Activated CD8-positive, alpha-beta memory T cell treated with anti-CD3 and anti-CD28 coated beads, Interleukin-2, amount 50 U/mL, for 24 hours (primary cell): ENCODE results near the gene OR1F1.
"Not testable (repeated sequence)": the region's sequence is repeated elsewhere in the genome, so short reads cannot be mapped to it uniquely, and the experiment has no call there.

Experiments
- DNase-seq: peaks from one replicate; pipeline ENCODE4 v3.0.0-alpha.2; 2020; ENCODE audit errors: extremely low read depth

Gene OR1F1

DNA sequence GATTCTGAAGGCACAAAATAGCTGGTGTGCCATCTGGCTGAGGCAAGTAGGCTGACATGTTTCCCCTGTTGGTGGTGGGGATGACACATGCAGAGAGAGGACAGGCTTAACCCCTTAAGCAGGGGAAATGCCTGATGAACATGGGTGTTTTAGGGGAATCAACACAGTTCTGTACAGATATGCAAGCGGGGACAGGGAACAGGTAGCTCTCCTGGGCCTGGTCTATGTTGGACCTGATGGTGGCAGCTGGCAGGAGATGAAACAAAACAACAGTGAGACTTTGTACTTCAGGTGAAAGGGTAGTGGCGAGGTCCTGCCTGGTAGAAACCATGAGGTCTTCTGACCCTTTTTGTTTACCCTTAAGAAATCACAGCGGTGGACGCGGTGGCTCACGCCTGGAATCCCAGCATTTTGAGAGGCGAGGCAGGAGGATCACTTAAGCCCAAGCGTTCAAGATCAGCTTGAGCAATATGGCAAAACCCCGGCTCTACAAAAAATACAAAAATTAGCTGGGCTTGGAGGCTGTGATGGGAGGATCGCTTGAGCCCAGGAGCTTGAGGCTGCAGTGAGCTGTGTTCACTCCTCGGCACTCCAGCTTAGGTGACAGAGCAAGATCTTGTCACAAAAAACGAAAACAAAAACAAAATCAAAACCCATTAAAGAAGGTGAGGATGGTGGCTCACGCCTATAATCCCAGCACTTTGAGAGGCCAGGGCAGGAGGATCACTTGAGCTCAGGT, 10.5 kb downstream of the OR1F1 start:
- no peak for DNase-seq

DNA sequence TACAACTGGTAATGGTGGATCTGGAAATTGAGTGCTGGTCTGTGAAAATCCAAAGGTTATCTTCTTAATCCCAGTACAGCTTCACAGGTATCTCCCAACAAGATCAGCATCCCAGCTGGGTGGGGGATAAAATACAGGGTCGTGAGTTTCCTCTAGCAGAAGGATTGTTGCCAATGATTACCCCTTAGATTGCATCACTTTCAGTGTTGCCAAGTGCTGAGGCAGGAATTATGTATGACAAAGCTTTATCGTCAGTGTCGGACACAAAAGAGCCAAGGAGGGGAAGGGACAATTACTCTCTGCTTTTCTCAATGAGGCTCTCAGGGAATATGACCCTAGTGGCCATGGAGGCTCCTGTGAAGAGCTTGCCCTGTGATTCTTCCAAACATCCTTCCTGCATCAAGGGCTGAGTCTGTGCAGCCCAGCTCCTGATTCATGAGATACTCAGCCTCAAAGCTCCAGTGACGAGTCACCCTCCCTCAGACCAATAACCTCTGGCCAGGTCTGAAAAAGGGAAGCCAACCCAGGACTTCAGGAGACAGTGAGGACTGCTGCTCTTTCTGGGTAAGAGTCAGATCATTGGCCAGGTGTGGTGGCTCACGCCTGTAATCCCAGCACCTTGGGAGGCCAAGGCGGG, 15.0 kb downstream of the OR1F1 start:
- DNase-seq, result no peak

DNA sequence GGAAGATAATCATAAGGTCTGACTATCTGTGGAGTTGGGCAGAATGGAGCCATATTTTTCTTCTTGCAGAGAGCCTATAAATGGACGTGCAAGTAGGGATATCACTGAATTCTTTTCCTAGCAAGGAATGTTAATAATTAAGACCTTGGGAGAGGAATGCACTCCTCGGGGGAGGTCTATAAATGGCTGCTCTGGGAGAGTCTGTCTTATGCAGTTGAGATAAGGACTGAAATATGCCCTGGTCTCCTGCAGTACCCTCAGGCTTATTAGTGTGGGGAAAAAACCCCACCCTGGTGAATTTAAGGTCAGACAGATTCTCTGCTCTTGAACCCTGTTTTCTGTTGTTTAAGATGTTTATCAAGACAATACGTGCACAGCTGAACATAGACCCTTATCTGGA, 17.9 kb downstream of the OR1F1 start:
- DNase-seq, result not testable (repeated sequence)

DNA sequence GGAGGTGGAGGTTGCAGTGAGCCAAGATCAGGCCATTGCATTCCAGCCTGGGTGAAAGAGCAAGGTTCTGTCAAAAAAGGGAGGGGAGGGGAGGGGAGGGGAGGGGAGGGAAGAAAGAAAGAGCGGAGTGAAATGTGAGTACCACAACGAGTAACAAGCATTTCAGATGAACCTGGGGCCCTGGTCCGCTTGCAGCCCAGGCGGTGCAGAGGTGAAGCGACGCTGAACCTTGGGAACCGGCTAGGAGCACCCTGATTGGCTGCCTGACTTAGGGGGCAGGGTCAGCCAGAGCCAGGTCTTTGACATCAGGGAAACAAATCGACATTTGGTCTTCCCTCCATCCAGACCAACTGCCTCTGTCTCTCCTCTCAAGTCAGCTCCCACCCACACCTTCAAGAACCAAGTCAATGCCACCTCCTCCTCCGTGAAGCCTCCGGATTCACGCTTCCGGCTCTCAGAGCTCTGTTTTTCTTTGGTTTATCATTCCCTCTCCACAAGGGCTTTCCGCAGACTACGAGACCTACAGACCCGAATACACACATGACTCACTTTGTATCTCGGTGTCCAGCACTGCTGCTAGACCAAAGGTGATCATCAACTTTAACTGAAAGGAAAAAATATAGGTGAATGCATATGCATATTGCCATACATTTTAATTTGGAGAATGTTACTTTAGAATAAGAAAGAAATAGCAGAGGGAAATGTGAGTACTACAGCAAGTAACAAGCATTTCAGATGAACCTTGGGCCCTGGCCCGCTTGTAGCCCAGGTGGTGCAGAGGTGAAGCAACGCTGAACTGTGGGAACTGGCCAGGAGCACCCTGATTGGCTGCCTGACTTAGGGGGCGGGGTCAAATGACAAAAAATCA, 19.3 kb downstream of the OR1F1 start:
- DNase-seq, result no peak

DNA sequence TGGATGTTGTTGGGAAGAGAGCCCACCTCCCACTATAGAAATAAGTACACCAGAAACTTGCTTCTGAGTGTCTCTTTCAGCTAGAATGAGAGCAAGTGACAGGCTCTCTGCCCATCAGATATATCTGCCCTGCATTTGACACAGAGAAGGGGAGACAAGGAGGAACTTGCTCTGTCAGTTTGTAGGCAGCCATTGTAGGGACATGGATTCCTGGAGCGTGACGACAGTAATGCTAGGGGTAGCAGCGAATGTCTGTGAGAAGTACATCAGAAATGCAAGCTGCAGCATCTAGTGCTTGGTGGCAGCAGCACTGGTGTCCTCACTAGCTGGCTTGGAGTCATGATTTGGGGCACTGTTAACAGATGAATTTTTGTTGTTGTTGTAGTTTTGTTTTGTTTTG, 24.0 kb downstream of the OR1F1 start:
- no peak for DNase-seq

DNA sequence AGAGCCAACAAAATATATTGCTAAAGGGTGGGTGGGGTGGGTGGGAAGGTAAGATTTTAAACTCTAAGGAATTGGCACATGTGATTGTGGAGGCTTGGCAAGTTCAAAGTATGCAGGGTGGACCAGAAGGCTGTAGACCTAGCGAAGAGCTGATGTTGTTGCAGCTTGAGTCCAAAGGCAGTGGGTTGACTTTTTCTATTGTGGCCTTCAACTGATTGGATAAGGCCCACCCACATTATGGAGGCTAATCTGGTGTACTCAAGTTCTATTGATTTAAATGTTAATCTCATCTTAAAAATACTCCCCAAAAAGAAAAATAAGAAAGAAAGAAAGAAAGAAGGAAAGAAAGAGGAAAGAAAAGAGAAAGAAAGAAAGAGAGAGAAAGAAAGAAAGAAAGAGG, 24.6 kb downstream of the OR1F1 start:
- DNase-seq, result no peak

DNA sequence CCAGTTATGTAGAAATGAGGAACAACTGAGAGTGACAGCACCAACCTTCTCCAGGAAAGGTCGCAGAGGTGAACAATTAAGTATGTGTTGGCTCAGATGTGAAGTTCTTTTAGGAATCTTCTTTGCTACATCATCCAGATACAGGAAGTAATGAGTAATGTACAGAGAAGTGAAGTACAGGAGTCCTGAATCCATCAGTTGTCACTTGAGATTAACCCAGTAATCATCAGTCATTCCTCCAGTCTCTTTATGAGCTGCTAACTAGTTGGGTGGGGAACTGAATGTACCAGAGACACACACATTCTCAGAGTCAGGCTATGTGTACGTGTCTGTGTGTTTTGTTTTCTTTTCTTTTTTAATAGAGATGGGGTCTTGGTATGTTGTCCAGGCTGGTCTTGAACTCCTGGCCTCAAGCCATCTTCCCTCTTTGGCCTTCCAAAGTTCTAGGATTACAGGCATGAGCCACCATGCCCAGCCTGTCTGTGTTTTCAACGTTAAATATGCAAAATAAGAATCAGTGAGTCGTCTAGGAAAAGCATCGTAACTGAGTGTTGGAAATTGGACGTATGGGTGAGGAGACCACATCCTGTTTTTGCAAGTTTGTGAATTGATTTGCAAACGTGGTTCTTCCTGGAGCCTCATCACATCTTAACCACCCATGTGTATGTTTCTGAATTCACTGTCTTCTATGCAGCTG, 27.0 kb downstream of the OR1F1 start:
- no peak for DNase-seq

DNA sequence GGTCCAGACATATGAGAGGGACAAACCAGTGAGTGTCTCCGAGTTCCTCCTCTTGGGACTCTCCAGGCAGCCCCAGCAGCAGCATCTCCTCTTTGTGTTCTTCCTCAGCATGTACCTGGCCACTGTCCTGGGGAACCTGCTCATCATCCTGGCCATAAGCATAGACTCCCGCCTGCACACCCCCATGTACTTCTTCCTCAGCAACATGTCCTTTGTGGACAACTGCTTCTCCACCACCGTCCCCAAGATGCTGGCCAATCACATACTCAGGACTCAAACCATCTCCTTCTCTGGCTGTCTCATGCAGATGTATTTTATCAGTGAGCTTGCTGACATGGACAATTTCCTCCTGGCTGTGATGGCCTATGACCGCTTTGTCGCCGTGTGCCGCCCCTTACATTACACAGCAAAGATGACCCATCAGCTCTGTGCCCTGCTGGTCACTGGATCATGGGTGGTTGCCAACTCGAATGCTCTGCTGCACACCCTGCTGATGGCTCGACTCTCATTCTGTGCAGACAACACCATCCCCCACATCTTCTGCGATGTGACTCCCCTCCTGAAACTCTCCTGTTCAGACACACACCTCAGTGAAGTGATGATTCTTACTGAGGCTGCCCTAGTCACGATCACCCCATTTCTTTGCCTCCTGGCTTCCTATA, 27.7 kb downstream of the OR1F1 start:
- no peak for DNase-seq

DNA sequence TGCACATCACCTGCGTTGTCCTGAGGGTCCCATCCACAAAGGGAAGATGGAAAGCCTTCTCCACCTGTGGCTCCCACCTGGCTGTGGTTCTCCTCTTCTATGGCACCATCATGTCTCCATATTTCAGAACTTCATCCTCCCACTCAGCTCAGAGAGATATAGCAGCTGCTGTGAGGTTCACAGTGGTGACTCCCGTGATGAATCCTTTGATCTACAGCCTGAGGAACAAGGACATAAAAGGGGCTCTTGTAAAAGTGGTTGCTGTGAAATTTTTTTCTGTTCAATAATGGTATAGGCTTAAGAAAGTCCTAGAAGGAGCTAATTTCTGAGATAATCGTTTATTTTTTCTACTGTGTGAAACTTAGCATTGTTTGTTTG, 28.2 kb downstream of the OR1F1 start:
- no peak for DNase-seq

DNA sequence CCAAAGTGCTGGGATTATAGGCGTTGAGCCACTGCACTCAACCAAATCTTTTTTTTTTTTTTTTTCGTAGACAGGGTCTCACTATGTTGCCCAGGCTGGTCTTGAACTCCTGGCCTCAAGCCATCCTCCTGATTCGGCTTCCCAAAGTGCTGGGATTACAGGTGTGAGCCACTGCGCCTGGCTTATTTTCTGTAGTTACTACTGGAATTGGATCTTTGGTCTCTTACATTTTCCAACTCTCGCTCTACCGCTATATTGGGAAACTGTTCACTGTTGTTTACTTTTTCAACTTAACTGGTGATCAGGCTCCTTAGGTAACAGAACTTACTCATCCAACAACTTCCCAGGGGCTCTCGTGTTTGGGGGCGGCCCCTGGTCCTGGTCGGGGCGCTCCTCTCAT, 32.8 kb downstream of the OR1F1 start:
- no peak for DNase-seq

DNA sequence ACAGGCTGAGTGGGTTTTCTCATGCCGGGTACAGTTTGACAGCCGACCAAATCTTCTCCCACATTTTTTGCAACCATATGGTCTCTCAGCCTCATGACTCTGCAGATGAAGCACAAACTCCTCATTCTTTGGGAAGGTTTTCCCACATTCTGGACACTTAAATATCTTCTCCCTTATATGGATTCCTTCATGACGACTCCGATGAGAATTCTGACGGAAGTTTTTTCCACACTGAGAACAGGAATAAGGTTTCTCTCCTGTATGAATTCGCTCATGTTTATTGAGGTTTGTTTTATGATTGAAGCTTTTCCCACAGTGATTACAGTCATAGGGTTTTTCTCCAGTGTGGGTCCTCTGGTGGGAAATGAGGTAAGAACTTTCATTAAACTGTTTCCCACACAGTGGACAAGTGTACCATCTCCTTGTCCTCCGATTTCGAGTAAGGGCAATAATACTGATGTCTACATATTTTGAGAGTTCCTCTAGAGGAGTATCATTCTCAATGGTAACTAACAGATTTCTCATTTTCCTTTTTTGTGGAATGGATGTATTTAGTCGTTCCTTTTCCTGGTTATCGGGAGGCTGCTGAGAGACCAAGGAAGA, 36.0 kb downstream of the OR1F1 start:
- no peak for DNase-seq

DNA sequence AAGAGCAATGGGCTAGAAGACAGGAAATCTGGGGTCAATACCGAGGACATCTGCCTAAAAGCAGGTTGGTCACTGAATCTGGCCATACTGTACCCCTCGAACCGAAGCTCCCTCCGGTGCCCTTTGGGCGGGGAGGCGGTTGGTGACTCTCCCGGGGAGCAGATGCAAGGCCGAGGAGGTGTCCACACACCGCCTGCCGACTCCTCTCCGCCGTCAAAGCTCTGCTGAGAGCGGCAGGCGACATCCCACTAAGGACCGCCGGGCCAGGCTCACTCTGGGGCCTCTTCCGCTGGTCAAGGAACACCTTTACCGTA, 46.5 kb downstream of the OR1F1 start:
- no peak for DNase-seq

DNA sequence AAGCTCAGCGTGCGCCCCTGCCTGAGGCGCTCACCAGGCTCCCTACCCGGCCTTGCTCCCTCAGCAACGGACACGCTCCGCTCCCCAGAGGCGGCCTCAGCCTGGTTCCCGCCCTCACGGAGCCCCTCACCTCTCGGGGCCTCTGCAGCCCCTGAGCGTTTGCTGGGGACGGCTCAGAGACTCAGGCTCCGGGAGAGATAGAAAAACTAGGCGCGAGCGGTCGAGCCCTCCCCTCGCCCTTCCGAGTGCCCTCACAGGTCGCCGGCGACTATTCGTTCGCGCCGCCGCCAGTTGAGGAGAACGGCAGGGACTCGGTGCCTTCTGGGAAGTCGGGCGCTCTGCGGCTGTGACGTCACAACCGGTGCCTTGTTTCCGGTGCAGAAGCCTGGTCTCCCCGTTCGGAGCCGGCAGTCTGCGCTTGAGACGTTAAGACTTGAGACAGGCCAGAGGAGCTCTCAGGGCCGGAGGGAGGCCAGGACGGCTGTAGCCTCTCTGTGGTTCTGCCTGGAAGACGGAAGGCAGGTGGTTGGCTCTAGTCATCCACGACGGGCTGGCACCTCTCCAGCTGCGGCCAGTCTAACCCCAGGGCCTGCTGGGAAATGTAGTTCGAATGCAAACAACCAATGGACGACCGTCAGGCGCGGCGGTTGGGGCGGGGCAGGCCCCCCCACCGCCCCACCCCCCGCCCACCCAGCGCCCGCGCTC, 47.0 kb downstream of the OR1F1 start, which contains the start of gene ZNF200:
Gene ZNF200, minus strand, starts transcription at position 302 of the 705 bp plus-strand sequence. CDS start 1,403 bp downstream, outside the sequence.
- DNase-seq, result peak; percentile 87

DNA sequence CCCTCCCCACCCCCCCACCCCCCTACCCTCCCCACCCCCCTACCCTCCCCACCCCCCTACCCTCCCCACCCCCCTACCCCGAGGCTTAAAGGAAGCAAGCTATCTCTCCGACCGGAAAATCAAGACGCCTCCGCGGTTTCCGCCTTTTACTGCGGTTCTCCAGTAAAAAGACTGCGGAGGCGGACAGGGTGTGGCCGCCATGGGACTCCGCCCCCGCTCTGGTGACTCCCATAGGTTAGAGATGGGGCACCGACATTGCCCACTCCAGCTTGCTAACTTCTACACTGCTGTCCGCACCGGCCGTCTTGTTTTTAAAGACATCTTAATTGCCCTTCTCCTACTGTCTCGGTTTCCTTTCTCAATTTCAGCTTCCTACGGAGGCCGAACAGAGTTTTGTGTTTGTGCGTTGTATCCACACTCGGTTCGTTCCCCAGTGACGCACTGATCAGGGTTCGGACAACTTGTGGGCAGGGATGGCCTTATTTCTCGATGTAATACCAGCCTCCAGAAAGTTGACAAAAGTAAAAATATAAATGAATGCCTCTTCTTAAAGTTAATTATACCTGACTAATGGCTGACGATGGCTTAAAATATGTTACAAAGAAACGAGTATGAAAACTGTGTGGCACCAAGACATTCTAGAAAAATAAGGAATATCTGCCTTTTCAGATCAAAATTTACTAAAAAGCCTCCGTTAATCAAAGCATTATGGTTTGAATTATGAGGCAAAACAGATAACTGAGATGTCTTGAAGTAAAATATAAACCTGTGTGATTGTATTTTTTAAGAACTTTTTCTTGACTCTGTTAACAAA, 48.1 kb downstream of the OR1F1 start:
- DNase-seq, result no peak

DNA sequence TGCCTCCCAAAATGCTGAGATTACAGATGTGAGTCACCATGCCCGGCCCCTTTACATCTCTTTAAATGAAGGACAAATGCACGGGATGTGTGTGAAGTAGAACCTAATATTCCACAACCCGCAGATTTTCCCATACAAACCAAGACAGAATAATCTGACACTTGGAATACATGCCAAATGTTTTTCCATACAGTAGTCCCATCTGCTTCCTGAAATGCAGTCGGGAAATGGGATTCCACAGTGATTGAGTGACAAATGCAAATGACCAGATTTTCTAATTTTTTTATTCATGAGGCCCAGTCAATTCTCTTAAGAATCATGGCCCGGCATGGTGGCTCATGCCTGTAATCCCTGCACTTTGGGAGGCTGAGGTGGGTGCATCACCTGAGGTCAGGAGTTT, 53.8 kb downstream of the OR1F1 start:
- no peak for DNase-seq

DNA sequence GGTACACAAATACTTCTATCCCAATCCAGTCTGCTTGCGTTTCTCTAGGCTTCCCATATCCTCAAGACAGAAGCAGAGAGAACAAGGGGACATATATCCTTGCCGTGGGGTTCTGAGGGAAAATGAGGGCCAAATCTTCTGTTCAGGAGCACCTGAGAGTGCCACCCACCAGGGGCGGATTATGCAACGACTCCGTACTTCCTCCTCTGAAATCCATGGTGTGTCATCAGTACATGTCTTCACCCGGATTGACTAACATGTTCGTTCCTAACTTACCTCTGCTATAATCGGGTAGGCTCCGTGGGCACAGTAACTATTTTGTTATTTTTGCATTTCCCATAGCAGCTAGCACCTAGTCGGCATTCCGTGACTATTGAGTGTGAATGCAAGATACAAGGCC, 54.7 kb downstream of the OR1F1 start:
- no peak for DNase-seq

DNA sequence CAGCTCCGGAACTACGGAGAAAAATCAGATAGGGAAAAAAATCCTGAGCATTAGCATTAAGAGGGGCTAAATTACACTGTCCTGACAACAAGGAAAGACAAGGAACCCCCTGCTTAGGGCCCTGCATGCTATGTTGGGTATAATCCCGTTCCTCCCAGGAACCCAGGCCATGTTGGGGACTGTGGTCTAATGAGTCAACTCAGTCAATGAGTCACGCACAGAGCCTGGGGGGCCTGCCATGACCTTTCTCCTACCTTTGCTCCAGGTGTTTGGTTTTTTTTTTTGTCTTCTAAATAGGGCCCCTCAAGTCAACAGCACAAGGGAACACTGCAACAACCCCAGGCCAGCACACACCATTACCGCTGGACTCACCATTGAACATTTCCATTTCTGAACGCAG, 55.9 kb downstream of the OR1F1 start:
- no peak for DNase-seq

DNA sequence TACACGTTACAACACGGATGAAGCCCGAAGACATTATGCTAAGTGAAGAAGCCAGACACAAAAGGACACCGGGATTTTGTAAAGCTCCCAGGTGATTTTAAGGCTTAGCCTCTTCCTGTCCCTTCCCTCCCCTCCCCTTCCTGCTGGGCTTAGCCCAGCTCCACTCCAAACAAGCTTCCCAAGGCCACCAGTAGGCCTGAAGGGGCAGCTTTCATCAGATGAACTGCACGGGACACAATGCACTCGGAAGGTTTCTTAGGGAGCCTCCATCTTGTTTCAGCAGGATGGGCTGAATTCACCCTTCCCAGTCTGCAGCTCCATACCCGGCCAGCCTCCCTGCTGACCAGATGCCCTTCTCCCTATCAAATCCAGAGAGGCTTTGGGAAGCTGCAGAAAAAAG, 58.0 kb downstream of the OR1F1 start:
- DNase-seq, result no peak

DNA sequence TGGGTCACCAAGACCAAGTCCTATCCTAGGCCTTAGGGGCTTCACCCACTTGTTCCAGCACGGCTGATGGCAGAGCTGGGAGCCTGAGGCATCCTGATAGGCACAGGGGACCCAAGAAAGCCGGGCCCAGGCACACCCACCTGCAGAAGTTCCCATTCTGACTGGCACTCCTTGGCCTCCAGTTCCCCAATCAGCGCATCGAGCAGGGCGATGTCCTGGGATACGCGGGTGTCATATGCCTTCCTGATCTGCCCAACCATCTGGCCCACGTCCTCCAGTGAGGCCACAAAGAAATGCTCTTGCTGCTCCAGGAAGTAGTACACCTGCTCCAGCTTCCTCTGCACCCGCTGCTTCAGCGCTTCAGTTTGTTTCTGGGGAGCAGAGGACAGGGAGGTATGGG, 58.9 kb downstream of the OR1F1 start:
- DNase-seq, result no peak

DNA sequence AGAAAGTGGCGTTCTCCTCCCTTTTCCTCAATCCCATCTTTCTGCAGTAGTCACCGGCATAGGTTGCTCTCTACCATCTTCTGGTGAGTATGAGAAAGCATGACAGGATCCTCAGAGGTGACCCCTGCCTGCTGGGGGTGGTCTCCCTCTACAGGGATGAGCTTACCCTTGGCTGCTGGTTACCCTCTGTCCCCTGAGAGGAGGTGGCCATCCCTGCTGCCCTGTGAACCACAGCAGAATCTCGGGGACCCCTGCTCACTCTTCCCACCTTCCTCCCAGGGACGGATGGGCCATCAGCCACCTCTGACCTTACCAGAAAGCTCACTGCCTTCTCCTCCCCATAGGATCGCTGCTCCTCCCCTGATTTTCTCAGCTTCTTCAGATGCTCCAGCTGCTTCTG, 60.6 kb downstream of the OR1F1 start:
- DNase-seq, result no peak
